ENCODE data around the gene OBSCN.

OBSCN gene

GRCh38 chr1:228351850-228352249 lies 144.0 kb downstream of the OBSCN start:
- Mint-ChIP-seq H3K36me3 (ENCODE audit: low read depth) (no peaks in the 10 kb centered on the region), H3K9me3 (no peaks in the 10 kb centered on the region), H3K27me3 (ENCODE audit: low read depth) (no peaks in the 10 kb centered on the region), H3K4me3 (no peak overlapping the region), H3K27ac (no peak overlapping the region), H3K4me1 (ENCODE audit: low read depth) (no peaks in the 10 kb centered on the region)

GRCh38 chr1:228352677-228353481 lies 145.0 kb downstream of the OBSCN start:
- H3K9me3 Mint-ChIP-seq: no peaks in the 10 kb centered on the region
- no peaks in the 10 kb centered on the region for H3K36me3 Mint-ChIP-seq (ENCODE audit: low read depth)
- H3K4me1 Mint-ChIP-seq (ENCODE audit: low read depth): no peaks in the 10 kb centered on the region
- H3K27me3 Mint-ChIP-seq (ENCODE audit: low read depth): no peaks in the 10 kb centered on the region
- H3K27ac Mint-ChIP-seq: no peak overlapping the region
- H3K4me3 Mint-ChIP-seq: no peak overlapping the region

GRCh38 chr1:228353601-228354371 lies 145.9 kb downstream of the OBSCN start:
- no peak overlapping the region for H3K4me3 Mint-ChIP-seq
- H3K9me3 Mint-ChIP-seq: no peaks in the 10 kb centered on the region
- no peaks in the 10 kb centered on the region for H3K27me3 Mint-ChIP-seq (ENCODE audit: low read depth)
- H3K4me1 Mint-ChIP-seq (ENCODE audit: low read depth): no peaks in the 10 kb centered on the region
- H3K36me3 Mint-ChIP-seq (ENCODE audit: low read depth): no peaks in the 10 kb centered on the region
- no peak overlapping the region for H3K27ac Mint-ChIP-seq

DNA sequence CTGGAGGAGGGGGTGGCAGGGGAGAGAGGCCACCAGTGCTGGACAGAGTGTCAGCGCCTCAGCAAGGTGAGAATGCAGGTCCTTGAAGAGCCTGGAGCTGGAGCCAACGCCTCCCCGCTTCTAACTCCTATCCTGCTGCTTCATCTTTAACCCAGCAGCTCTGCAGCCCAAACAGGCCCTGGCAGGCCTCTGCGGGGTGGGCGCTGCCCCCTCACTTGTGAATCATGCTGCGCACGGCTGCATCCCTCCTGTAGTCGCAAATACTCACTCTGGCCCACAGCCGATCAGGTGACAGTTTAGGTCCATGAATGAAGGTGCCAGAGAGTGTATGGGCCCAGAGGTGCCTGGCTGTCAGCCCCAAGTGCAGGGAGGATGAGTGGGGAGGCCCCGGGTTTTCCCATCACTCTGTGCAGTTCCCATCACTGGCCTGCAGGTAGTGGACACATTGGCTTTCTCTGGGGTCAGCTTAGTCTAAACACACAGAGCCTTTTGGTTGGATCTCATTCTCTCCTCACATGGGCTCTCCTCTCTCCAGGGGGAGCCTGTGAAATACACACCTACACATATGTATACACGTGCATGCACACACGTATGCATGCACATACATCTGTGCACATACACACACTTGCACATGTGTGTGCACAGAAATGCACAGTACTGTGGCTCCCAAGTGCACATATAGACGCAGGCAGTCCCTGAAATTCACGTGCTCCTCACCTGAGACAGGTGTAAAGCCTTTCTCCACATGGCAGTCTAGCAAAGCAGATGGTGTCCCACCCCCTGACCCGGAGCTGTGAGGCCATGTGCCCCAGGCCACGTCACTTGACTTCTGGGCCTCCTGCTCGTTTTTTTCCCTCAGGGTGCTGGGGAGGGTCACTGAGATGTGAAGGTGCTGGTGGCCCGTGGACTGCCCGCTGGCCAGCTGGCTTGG lies 146.8 kb downstream of the OBSCN start:
- H3K27ac Mint-ChIP-seq: no peak overlapping the region
- no peaks in the 10 kb centered on the region for H3K36me3 Mint-ChIP-seq (ENCODE audit: low read depth)
- H3K4me3 Mint-ChIP-seq: no peak overlapping the region
- no peaks in the 10 kb centered on the region for H3K4me1 Mint-ChIP-seq (ENCODE audit: low read depth)
- no peaks in the 10 kb centered on the region for H3K9me3 Mint-ChIP-seq
- no peaks in the 10 kb centered on the region for H3K27me3 Mint-ChIP-seq (ENCODE audit: low read depth)

- H3K27ac Mint-ChIP-seq: no peak overlapping the region
- no peaks in the 10 kb centered on the region for H3K9me3 Mint-ChIP-seq
- no peak overlapping the region for H3K4me3 Mint-ChIP-seq
- H3K27me3 Mint-ChIP-seq (ENCODE audit: low read depth): no peaks in the 10 kb centered on the region
- H3K36me3 Mint-ChIP-seq (ENCODE audit: low read depth): no peaks in the 10 kb centered on the region
- no peaks in the 10 kb centered on the region for H3K4me1 Mint-ChIP-seq (ENCODE audit: low read depth)
These were observed 149.2 kb downstream of the OBSCN start for GRCh38 chr1:228356897-228357680.

GRCh38 chr1:228358039-228358763 lies 150.4 kb downstream of the OBSCN start:
- H3K27ac Mint-ChIP-seq: no peak overlapping the region

GRCh38 chr1:228358764-228359612 lies 151.1 kb downstream of the OBSCN start:
- no peaks in the 10 kb centered on the region for H3K27me3 Mint-ChIP-seq (ENCODE audit: low read depth)
- no peaks in the 10 kb centered on the region for H3K9me3 Mint-ChIP-seq
- no peak overlapping the region for H3K27ac Mint-ChIP-seq
- no peaks in the 10 kb centered on the region for H3K36me3 Mint-ChIP-seq (ENCODE audit: low read depth)
- H3K4me1 Mint-ChIP-seq (ENCODE audit: low read depth): no peaks in the 10 kb centered on the region
- H3K4me3 Mint-ChIP-seq: no peak overlapping the region

More at GRCh38 chr1:228358039-228358763, 150.4 kb downstream of the OBSCN start:
- H3K4me1 Mint-ChIP-seq (ENCODE audit: low read depth): no peaks in the 10 kb centered on the region
- H3K4me3 Mint-ChIP-seq: no peak overlapping the region
- H3K36me3 Mint-ChIP-seq (ENCODE audit: low read depth): no peaks in the 10 kb centered on the region
- no peaks in the 10 kb centered on the region for H3K9me3 Mint-ChIP-seq
- H3K27me3 Mint-ChIP-seq (ENCODE audit: low read depth): no peaks in the 10 kb centered on the region

- H3K4me1 Mint-ChIP-seq (ENCODE audit: low read depth): no peaks in the 10 kb centered on the region
- H3K9me3 Mint-ChIP-seq: no peaks in the 10 kb centered on the region
- no peaks in the 10 kb centered on the region for H3K36me3 Mint-ChIP-seq (ENCODE audit: low read depth)
- no peak overlapping the region for H3K4me3 Mint-ChIP-seq
- H3K27ac Mint-ChIP-seq: no peak overlapping the region
- H3K27me3 Mint-ChIP-seq (ENCODE audit: low read depth): no peaks in the 10 kb centered on the region
These were observed 152.0 kb downstream of the OBSCN start for GRCh38 chr1:228359613-228360532.

DNA sequence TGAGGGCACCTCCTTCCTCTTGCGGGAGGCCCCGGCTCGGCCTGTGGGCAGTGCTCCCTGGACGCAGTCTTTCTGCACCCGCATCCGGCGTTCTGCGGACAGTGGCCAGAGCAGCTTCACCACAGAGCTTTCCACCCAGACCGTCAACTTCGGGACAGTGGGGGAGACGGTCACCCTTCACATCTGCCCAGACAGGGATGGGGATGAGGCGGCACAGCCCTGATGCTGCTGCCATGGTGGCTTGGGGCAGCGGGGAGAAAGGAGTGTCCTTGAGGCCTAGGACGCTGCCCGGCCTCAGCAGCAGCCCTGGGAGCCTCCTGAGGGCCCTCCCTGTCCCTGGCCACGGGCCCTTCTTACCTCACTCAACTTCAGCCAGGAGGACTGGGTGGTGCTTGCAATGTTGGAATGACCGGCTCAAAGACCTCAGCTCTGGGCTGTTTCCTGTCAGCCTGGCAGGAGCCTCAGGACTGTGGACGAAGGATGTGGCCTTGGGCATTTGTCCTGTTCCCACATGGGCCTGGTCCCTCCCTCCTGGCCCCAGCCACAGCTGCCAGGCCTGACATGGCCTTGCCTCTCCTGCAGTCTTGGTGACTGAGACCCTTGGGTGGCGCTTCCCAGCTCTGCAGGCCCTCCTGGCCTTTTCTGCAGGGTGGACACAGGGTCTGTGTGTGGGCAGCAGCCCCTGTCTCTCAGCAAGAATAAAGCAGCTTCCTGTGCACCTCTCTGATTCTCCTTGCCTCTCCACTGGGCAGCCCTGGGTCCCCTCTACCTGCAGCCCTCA lies 152.9 kb downstream of the OBSCN start:
- Mint-ChIP-seq H3K9me3 (no peaks in the 10 kb centered on the region), H3K27ac (no peak overlapping the region), H3K27me3 (ENCODE audit: low read depth) (no peaks in the 10 kb centered on the region), H3K4me3 (no peak overlapping the region), H3K4me1 (ENCODE audit: low read depth) (no peaks in the 10 kb centered on the region), H3K36me3 (ENCODE audit: low read depth) (no peaks in the 10 kb centered on the region)

DNA sequence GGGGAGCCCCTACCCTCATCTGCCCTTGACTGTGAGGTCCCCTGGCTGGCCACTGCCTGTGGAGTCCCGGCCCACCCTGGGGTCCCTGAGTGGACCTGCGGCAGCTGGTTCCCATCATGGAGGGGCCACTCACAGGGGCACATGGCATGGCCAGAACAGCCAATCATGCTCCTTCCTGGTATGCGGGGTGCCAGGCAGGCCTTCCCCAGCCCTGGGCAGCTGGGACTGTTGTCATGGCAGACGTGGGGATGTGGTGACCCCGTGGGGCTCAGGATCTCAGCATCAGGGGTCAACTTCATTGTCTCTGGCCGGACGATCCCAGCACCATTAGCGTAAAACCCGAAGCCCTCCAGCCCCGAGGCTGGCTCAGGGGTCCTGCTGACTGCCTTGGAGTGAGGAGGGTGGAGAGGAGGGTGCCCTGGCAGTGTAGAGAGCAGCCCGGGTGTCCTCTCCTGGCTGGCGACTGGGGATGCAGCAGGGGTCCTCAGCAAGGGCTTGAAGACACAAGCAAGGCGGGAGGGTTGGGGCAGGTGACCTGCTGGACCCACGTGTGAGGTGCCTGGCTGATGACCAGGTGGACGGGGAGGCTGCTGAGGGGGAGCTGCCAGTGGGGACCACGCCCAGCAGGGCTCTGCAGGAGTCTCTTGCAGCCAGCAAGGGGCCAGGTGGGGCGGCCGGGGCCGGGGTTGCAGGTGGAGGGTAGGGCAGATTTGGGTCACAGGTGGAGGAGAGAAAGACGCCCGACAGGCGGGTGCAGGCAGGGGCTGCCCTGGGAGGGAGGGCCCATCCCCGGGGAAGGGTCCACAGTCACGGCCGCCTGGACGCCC lies 153.7 kb downstream of the OBSCN start:
- Mint-ChIP-seq H3K4me3 (no peak overlapping the region), H3K27me3 (ENCODE audit: low read depth) (no peaks in the 10 kb centered on the region), H3K9me3 (no peaks in the 10 kb centered on the region), H3K36me3 (ENCODE audit: low read depth) (no peaks in the 10 kb centered on the region), H3K27ac (no peak overlapping the region), H3K4me1 (ENCODE audit: low read depth) (no peaks in the 10 kb centered on the region)
